Measurements from ENCODE around the gene TM4SF4. TPM values are rescaled to one million over a fixed set of nuclear protein-coding genes. Genes with fewer than 3 reads are reported as not detected.

Gene TM4SF4
- total and polyA plus RNA-seq, 2 of the 8 experiments (the other 6 are each of a cell fraction or from before 2014, with no cell fraction given) = not detected

DNA sequence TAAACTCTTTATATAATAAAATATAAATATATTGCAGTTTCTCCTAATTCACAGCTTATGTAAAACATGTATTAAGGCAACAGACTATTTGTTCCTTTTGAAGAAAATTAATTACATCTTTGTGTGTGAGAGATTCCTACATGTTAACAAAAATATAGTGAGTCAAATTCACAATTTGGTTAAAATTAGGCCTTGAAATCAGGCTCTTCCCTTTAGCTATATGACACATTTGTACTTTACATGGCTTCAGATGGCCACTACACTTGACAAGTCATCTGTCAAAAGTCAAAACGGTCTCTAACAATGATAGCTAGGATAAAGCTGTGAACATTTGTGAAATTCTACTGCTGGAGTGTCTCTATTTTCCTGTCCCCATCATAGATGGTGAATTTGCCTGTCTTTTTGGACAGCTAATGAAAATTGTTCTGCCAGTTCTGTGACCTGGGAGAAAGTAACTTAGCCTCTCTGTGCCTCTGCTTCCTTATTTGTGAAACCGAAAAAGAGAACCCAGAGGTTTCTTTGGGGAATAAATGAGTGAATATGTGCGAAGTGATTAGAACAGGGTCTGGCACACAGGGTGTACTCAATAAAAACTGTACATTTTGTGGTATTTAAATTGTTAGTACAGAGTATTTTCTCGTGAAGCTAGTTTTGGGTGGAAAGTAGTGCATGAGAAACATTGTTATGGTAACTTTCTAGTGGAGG lies 23.6 kb downstream of the TM4SF4 start:
- H3K14ac ChIP-seq (ENCODE audit: insufficient read length) = no peak overlapping the region
- no peak overlapping the region for H2AFZ ChIP-seq (ENCODE audit: low read length)
- H3K23ac ChIP-seq (ENCODE audit: insufficient read length) = no peak overlapping the region
- H2BK120ac ChIP-seq (replicated peaks; ENCODE audit: low read depth, low read length) = no peak overlapping the region
- no peak overlapping the region for H2BK15ac ChIP-seq (ENCODE audit: low read length)
- H3K4me3 ChIP-seq (ENCODE audit: extremely low read depth in 1 of 4, insufficient read depth in 2 of 4, low read depth in 3 of 4, low read length in 4 of 4) = no peak overlapping the region
- no peaks in the 10 kb centered on the region for H3K79me1 ChIP-seq (ENCODE audit: low read depth, low read length)
- no peak overlapping the region for H3K9ac ChIP-seq (replicated peaks in 1 of 4; ENCODE audit: extremely low read depth in 1 of 4, low read depth in 3 of 4, low read length in 3 of 4)
- TF ChIP-seq BACH1 (IDR thresholded peaks at IDR 0.05; ENCODE audit: low read length) (no peak), HDAC2 (IDR thresholded peaks at IDR 0.05; ENCODE audit: borderline replicate concordance in 1 of 2, low read depth in 2 of 2, low read length in 2 of 2) (no peak)
- FAIRE-seq (no peak), DNase-seq (ENCODE audit: low read depth in 1 of 2, low spot score in 2 of 2) (no peak)
- no peaks in the 10 kb centered on the region for H3K36me3 ChIP-seq (ENCODE audit: control insufficient read depth in 2 of 4, insufficient read depth in 4 of 4, low read length in 3 of 4)
- peaks cover 0 to 3% (median under 1%) of the 10 kb centered on the region in 4 experiments; a peak in 3 of 7 replicates for H3K4me1 ChIP-seq (replicated peaks in 1 of 4; ENCODE audit: control insufficient read depth in 3 of 4, insufficient read depth in 4 of 4, low read length in 3 of 4)
- H3K23me2 ChIP-seq (ENCODE audit: low read depth, low read length) = no peaks in the 10 kb centered on the region
- H3K79me2 ChIP-seq (ENCODE audit: control insufficient read depth in 1 of 2, insufficient read depth in 2 of 2, low read length in 2 of 2) = no peaks in the 10 kb centered on the region; a peak in 1 of 4 replicates
- no peak overlapping the region for H4K8ac ChIP-seq (ENCODE audit: extremely low read depth, insufficient read depth, low read length)
- no peaks in the 10 kb centered on the region for H4K20me1 ChIP-seq (replicated peaks in 1 of 2; ENCODE audit: control insufficient read depth in 1 of 2, insufficient read depth in 2 of 2, low read length in 2 of 2)
- H3K27me3 ChIP-seq (replicated peaks in 1 of 4; ENCODE audit: control insufficient read depth in 3 of 4, extremely low read depth in 1 of 4, insufficient read depth in 3 of 4, low read length in 3 of 4) = no peaks in the 10 kb centered on the region
- ChIA-PET POLR2A (ENCODE audit: partially characterized antibody) (no interaction called here), CTCF (ENCODE audit: partially characterized antibody) (interaction anchor here (0.6 to 4.4 kb wide), 5 partner anchors 10 to 551 kb away, joined by 3 to 25 read pairs (median 4); no protein-coding TSS in a partner anchor)
- H4K5ac ChIP-seq (ENCODE audit: insufficient read length, low read depth, low read length) = no peak overlapping the region
- no peak overlapping the region for H2BK20ac ChIP-seq (ENCODE audit: low read length)
- no peak overlapping the region for H3K18ac ChIP-seq (ENCODE audit: extremely low read depth, low read length)
- H4K91ac ChIP-seq (replicated peaks; ENCODE audit: insufficient read length, low read length) = no peak overlapping the region
- no peak overlapping the region for H3K4me2 ChIP-seq (ENCODE audit: insufficient read depth in 1 of 2, low read depth in 2 of 2, low read length in 2 of 2)
- 66% methylated on average over 4 of the region's 4 CpGs; no CpG with 5 or more reads in 1 of the 2 experiments for WGBS, 2 experiments (ENCODE audit: extremely low coverage in 1 of 2, insufficient coverage in 1 of 2, insufficient read length in 1 of 2, insufficient replicate concordance in 2 of 2, low coverage in 1 of 2, low lambda C conversion rate in 2 of 2, missing lambda C conversion rate in 1 of 2)
- H3K9me3 ChIP-seq (ENCODE audit: insufficient read depth in 2 of 2, low read depth in 1 of 2, low read length in 1 of 2) = no peaks in the 10 kb centered on the region
- no peak overlapping the region for H3K56ac ChIP-seq (replicated peaks; ENCODE audit: insufficient read length, low read depth, low read length)
- no peak overlapping the region for H2BK5ac ChIP-seq (ENCODE audit: low read depth, low read length)
- no peak overlapping the region for H3K4ac ChIP-seq (replicated peaks; ENCODE audit: insufficient read length, low read depth, low read length)
- H2BK12ac ChIP-seq (ENCODE audit: low read depth, low read length) = no peak overlapping the region
- H3K27ac ChIP-seq (ENCODE audit: low read depth, low read length) = no peak overlapping the region
- no peak overlapping the region for H2AK5ac ChIP-seq (ENCODE audit: low read depth, low read length)

Measured in H1 (cell line).